HepG2 (cell line): ENCODE data around the gene ISCU. TPM values are rescaled to one million over a fixed set of nuclear protein-coding genes. Genes with fewer than 3 reads are reported as not detected.

ENCODE experiments used
- ATAC-seq: fragments of 200-7000 bp; cut with Tn5 transposase; 3 replicates; pipeline ENCODE4 v1.9.1; 2020; ENCODE audit warnings: mild to moderate bottlenecking, moderate library complexity
- BruUV-seq: library from RNA; stranded (reverse); fragments of 400-500 nt; replicated peaks from 2 replicates; lab custom pipeline; 2021; lab: Mats Ljungman, UMichigan
- CTCF ChIA-PET: fragments of 300-600 bp; formaldehyde crosslinking; extraction: SDS; loops from one replicate; lab custom pipeline; 2021; ENCODE audit warnings: low total read pairs, inconsistent platforms, low intra/inter-chr PET ratio; lab: Yijun Ruan, JAX
- POLR2A ChIA-PET: fragments of 350-600 bp; sonication (Branson Sonifier 250); formaldehyde crosslinking; loops from one replicate; lab custom pipeline; 2020; ENCODE audit warnings: antibody characterized with exemption, inconsistent platforms; lab: Yijun Ruan, JAX
- DNase-seq: peaks from one replicate; pipeline ENCODE4 v3.0.0-alpha.2; 2015; ENCODE audit warnings: low spot score
- FAIRE-seq: peaks from 3 replicates; lab custom pipeline; 2011; peaks lifted over from hg19 to GRCh38; lab: Jason Lieb, UNC
- H2AFZ ChIP-seq: one replicate; pipeline ENCODE4 v1.6.1; 2011; ENCODE audit warnings: low read length, inconsistent platforms
- H3K27ac ChIP-seq: fragments of 300-600 bp; 3 replicates; pipeline ENCODE4 v1.8.0; 2011; ENCODE audit warnings: mixed run types, mild to moderate bottlenecking, mixed read lengths, low read length, inconsistent platforms; ENCODE audit not compliant: insufficient read depth; ENCODE audit errors: extremely low read length
- H3K27me3 ChIP-seq, 2 experiments: fragments of 200-600 bp in 1 of 2; 2 replicates in 1 of 2; 3 replicates in 1 of 2; pipeline versions ENCODE4 v1.6.0 to v1.8.0; 2011; ENCODE audit warnings: low read length in 2 of 2, mild to moderate bottlenecking in 2 of 2, moderate library complexity in 2 of 2, inconsistent platforms in 1 of 2; ENCODE audit not compliant: insufficient read depth in 2 of 2, control insufficient read depth in 1 of 2
- H3K36me3 ChIP-seq, 2 experiments: fragments of 200-600 bp in 1 of 2; replicated peaks in 1 of 2; 2 replicates in 1 of 2; 3 replicates in 1 of 2; pipeline versions ENCODE4 v1.5.1 to v1.8.0; 2011; ENCODE audit warnings: low read length in 2 of 2, inconsistent platforms in 1 of 2; ENCODE audit not compliant: insufficient read depth in 2 of 2, control insufficient read depth in 1 of 2
- H3K4me1 ChIP-seq: 2 replicates; pipeline ENCODE4 v1.5.1; 2012; ENCODE audit warnings: low read length, inconsistent platforms; ENCODE audit not compliant: insufficient read depth
- H3K4me2 ChIP-seq: 2 replicates; pipeline ENCODE4 v1.6.0; 2011; ENCODE audit warnings: low read depth, low read length, inconsistent platforms
- H3K4me3 ChIP-seq, 3 experiments: fragments of 200-600 bp in 1 of 3; sonication (generic), shearing (Covaris generic) in 1 of 3; replicated peaks in 1 of 3; 2 replicates each; pipeline ENCODE4 v1.5.1; 2011 to 2016; ENCODE audit warnings: low read length in 3 of 3, inconsistent platforms in 2 of 3, low read depth in 2 of 3, mild to moderate bottlenecking in 2 of 3, control low read depth in 1 of 3, mixed read lengths in 1 of 3; ENCODE audit not compliant: insufficient read depth in 1 of 3
- H3K79me2 ChIP-seq: one replicate; pipeline ENCODE4 v1.6.1; 2011; ENCODE audit warnings: low read length, inconsistent platforms; ENCODE audit not compliant: insufficient read depth
- H3K9ac ChIP-seq: 2 replicates; pipeline ENCODE4 v1.6.0; 2011; ENCODE audit warnings: mild to moderate bottlenecking, low read depth, low read length, inconsistent platforms; ENCODE audit not compliant: insufficient read depth
- H3K9me3 ChIP-seq: 2 replicates; pipeline ENCODE4 v1.5.1; 2012; ENCODE audit warnings: mild to moderate bottlenecking, low read length
- H4K20me1 ChIP-seq: 2 replicates; pipeline ENCODE4 v1.6.0; 2011; ENCODE audit warnings: inconsistent platforms, mild to moderate bottlenecking, low read length, moderate library complexity; ENCODE audit not compliant: insufficient read depth
- GPN1 ChIP-seq: sonication (generic); formaldehyde crosslinking; IDR thresholded peaks from 2 replicates; pipeline ENCODE4 v1.5.1; 2020; ENCODE audit warnings: missing genetic modification reagents, borderline replicate concordance
- KAT7 ChIP-seq: IDR thresholded peaks from 2 replicates; pipeline ENCODE4 v1.6.1; 2018; ENCODE audit warnings: borderline replicate concordance, missing compliant biosample characterization
- MLLT10 ChIP-seq: sonication (generic); formaldehyde crosslinking; IDR thresholded peaks from 2 replicates; pipeline ENCODE4 v1.4.0; 2020; ENCODE audit warnings: missing genetic modification reagents
- NAIF1 ChIP-seq: sonication (generic); formaldehyde crosslinking; IDR thresholded peaks from 2 replicates; pipeline ENCODE4 v1.5.0; 2020; ENCODE audit warnings: mild to moderate bottlenecking, missing genetic modification reagents, borderline replicate concordance
- RFX1 ChIP-seq: fragments of 450-650 bp; IDR thresholded peaks from 2 replicates; pipeline ENCODE4 v1.6.1; 2017
- TSC22D2 ChIP-seq: sonication (generic); formaldehyde crosslinking; IDR thresholded peaks from 2 replicates; pipeline ENCODE4 v1.5.1; 2020; ENCODE audit warnings: missing genetic modification reagents, mild to moderate bottlenecking, borderline replicate concordance
- U2AF2 ChIP-seq: fragments of 200-400 bp; formaldehyde crosslinking; IDR thresholded peaks from 2 replicates; pipeline ENCODE4 v1.6.1; 2017; ENCODE audit warnings: low read depth, mild to moderate bottlenecking, low read length
- ZBTB8A ChIP-seq: sonication (generic); formaldehyde crosslinking; IDR thresholded peaks from 2 replicates; pipeline ENCODE4 v1.4.0; 2020; ENCODE audit warnings: mild to moderate bottlenecking, low read depth, missing genetic modification reagents, borderline replicate concordance
- ZNF431 ChIP-seq: sonication (generic); formaldehyde crosslinking; IDR thresholded peaks from 2 replicates; pipeline ENCODE4 v1.9.0; 2022; ENCODE audit warnings: missing genetic modification reagents, low read depth, mild to moderate bottlenecking, borderline replicate concordance
- ZNF772 ChIP-seq: sonication (generic); formaldehyde crosslinking; IDR thresholded peaks from 2 replicates; pipeline ENCODE4 v1.5.0; 2020; ENCODE audit warnings: mild to moderate bottlenecking, missing genetic modification reagents
- WGBS: methylation state at CpG from one replicate; pipeline ENCODE4 v1.1.6; 2017; ENCODE audit warnings: low lambda C conversion rate; 5-methylcytosine and 5-hydroxymethylcytosine counted together
- in situ Hi-C: cut with HindIII; loops from 2 replicates; pipeline ENCODE4 v1.10.0; 2017; ENCODE audit warnings: low pct_unique_long_range_greater_than_20kb; ENCODE audit not compliant: extremely low pct_ligation_motif_present
- intact Hi-C: fragments of 100-400 bp; cut with micrococcal nuclease; formaldehyde crosslinking; loops from one replicate; pipeline ENCODE4 v1.10.0; 2022; ENCODE audit not compliant: unreplicated experiment
- polyA plus RNA-seq, 8 experiments: library from polyadenylated mRNA; depleted of rRNA in 3 of 8; stranded (reverse) in 7 of 8; unstranded in 1 of 8; fragments of >200 nt; fragmentation: Illumina TruSeq in 4 of 8; extraction: Trizol in 4 of 8; gene quantifications; 2 replicates each; pipeline versions ENCODE4 v1.2.1 to v1.2.3, GENCODE V29; 2011 to 2016; ENCODE audit warnings: low read depth in 4 of 8, missing spikeins in 1 of 8, mixed read lengths in 1 of 8; ENCODE audit not compliant: insufficient read depth in 1 of 8
- total RNA-seq, 5 experiments: library from RNA; depleted of rRNA; stranded (reverse); fragments of >200 nt; fragmentation: Illumina TruSeq; extraction: Trizol; gene quantifications; 2 replicates each; pipeline ENCODE4 v1.2.3, GENCODE V29; 2016; ENCODE audit warnings: low read depth in 1 of 5
- TF ChIP-seq, protein P1 (sequence below): sonication (generic); formaldehyde crosslinking; IDR thresholded peaks from 2 replicates; pipeline ENCODE4 v1.5.0; 2020; ENCODE audit warnings: missing genetic modification reagents
- TF ChIP-seq, protein P2 (sequence below): sonication (generic); formaldehyde crosslinking; IDR thresholded peaks from 2 replicates; pipeline ENCODE4 v1.4.0; 2020; ENCODE audit warnings: low read depth, mild to moderate bottlenecking, missing genetic modification reagents
- TF ChIP-seq, protein P3 (sequence below): sonication (generic); formaldehyde crosslinking; IDR thresholded peaks from 2 replicates; pipeline ENCODE4 v1.4.0; 2020; ENCODE audit warnings: mild to moderate bottlenecking, missing genetic modification reagents

ISCU gene
- total and polyA plus RNA-seq, 2 of the 13 experiments (the other 11 are each of a cell fraction or from before 2014, with no cell fraction given), result 94.4 to 107 TPM

DNA sequence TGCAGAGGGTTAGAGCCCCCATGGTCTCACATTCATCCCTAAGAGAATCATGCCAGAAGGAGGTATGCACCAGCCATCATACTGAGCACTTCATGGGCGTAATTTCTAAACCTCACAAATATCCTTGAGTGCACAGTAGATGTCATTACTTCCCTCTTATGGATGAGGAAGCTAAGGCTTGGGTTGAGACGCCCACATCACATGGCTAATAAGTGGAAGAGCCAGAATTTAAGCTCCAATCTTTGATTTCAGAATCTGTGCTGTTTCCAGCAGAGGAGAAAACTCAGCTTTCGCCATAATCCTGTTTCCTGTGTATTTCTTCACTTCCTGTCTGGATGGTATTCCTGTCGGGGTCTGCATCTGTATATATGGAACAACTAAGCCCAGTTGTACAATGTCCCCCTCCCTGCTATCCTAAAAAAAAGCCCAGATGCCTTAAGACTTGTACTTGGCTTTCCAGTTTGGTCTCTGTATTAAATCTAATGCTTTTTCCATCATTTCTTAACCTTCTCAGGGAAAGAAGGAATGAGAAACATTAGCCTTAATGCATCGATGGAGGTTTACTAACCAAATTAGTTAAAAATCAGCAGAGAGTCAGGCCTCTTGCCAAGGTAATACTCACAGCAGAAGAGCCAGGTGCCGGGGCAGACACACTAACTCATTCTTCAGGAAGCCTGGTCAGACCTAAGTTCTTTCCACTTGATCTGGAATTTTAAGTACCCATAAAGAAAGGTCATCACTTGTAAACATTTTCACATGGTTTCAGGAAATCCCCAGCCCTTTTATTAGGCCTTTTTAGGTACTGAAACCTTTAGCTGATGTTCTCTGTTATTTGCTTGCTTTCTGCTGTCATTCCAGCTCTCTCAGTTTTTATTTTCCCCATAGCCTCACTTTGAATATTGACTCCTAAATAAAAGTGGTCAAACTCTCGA lies 5.3 kb downstream of the ISCU start:
- peaks cover 20 to 55% of the 10 kb centered on the region in 2 experiments for H3K36me3 ChIP-seq
- ChIA-PET CTCF (no interaction called here), POLR2A (no interaction called here)
- no peak for FAIRE-seq
- H3K4me1 ChIP-seq, result peaks cover 7% of the 10 kb centered on the region
- no peaks in the 10 kb centered on the region; the same call in 1 of the 2 replicates for H4K20me1 ChIP-seq
- H3K9ac ChIP-seq, result no peak overlapping the region
- intact Hi-C loops, result no loop called here
- BruUV-seq, result no TSS peak
- ATAC-seq, result no peak
- 94% methylated on average over 7 of the region's 7 CpGs for WGBS
- no peaks in the 10 kb centered on the region; a peak in 2 of 5 replicates for H3K27me3 ChIP-seq
- no peak overlapping the region for H3K4me3 ChIP-seq
- H3K79me2 ChIP-seq, result peaks cover 16% of the 10 kb centered on the region
- no peak overlapping the region for H3K4me2 ChIP-seq
- TF ChIP-seq ZNF772 (CRISPR knock-in tag), result no peak
- TF ChIP-seq, protein P1, sequence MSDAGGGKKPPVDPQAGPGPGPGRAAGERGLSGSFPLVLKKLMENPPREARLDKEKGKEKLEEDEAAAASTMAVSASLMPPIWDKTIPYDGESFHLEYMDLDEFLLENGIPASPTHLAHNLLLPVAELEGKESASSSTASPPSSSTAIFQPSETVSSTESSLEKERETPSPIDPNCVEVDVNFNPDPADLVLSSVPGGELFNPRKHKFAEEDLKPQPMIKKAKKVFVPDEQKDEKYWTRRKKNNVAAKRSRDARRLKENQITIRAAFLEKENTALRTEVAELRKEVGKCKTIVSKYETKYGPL, result no peak
- TF ChIP-seq, protein P2, sequence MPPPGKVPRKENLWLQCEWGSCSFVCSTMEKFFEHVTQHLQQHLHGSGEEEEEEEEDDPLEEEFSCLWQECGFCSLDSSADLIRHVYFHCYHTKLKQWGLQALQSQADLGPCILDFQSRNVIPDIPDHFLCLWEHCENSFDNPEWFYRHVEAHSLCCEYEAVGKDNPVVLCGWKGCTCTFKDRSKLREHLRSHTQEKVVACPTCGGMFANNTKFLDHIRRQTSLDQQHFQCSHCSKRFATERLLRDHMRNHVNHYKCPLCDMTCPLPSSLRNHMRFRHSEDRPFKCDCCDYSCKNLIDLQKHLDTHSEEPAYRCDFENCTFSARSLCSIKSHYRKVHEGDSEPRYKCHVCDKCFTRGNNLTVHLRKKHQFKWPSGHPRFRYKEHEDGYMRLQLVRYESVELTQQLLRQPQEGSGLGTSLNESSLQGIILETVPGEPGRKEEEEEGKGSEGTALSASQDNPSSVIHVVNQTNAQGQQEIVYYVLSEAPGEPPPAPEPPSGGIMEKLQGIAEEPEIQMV (CRISPR knock-in tag), result no peak
- TF ChIP-seq, protein P3, sequence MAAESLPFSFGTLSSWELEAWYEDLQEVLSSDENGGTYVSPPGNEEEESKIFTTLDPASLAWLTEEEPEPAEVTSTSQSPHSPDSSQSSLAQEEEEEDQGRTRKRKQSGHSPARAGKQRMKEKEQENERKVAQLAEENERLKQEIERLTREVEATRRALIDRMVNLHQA (CRISPR knock-in tag), result no peak
- no peak for TF ChIP-seq NAIF1 (CRISPR knock-in tag)
- TF ChIP-seq ZBTB8A, result no peak
- no peak for TF ChIP-seq ZNF431 (CRISPR knock-in tag)
- TF ChIP-seq KAT7 (CRISPR knock-in tag), result no peak
- no peak for TF ChIP-seq GPN1 (CRISPR knock-in tag)
- no peak for TF ChIP-seq U2AF2
- no peak for TF ChIP-seq MLLT10 (CRISPR knock-in tag)
- TF ChIP-seq RFX1, result no peak
- TF ChIP-seq TSC22D2 (CRISPR knock-in tag), result no peak
- no peak for DNase-seq
- no peak overlapping the region for H3K27ac ChIP-seq
- H2AFZ ChIP-seq, result no peak overlapping the region
- in situ Hi-C loops, result loop anchor here (5.0 to 10.0 kb wide), 2 partner anchors 50 to 237 kb away; no protein-coding TSS in a partner anchor
- H3K9me3 ChIP-seq, result no peaks in the 10 kb centered on the region
